Choroid plexus epithelial cell (primary cell): ENCODE measurements around the gene CA5B.
"Not testable (repeated sequence)": the region's sequence is repeated elsewhere in the genome, so short reads cannot be mapped to it uniquely, and the experiment has no call there.

ENCODE experiments used
- DNase-seq: peaks from one replicate; pipeline ENCODE4 v3.0.0-alpha.2; 2010; ENCODE audit warnings: low read depth
- H3K4me3 ChIP-seq: 2 replicates; pipeline ENCODE4 v1.5.1; 2011; ENCODE audit warnings: low read depth, mild to moderate bottlenecking, control low read depth, low read length, moderate library complexity
- CTCF ChIP-seq: conservative IDR thresholded peaks from 2 replicates; pipeline ENCODE4 v1.5.1; 2011; ENCODE audit warnings: low read depth, mild to moderate bottlenecking, control low read depth, inconsistent platforms, low read length, moderate library complexity

The CA5B gene

GRCh38 chrX:15816438-15816809 is 78.4 kb downstream of the CA5B start:
- no peak overlapping the region for H3K4me3 ChIP-seq
- no peak for TF ChIP-seq CTCF
- DNase-seq = no peak

GRCh38 chrX:15816886-15817285 is 78.8 kb downstream of the CA5B start:
- no peak overlapping the region for H3K4me3 ChIP-seq
- TF ChIP-seq CTCF = no peak
- no peak for DNase-seq

DNA sequence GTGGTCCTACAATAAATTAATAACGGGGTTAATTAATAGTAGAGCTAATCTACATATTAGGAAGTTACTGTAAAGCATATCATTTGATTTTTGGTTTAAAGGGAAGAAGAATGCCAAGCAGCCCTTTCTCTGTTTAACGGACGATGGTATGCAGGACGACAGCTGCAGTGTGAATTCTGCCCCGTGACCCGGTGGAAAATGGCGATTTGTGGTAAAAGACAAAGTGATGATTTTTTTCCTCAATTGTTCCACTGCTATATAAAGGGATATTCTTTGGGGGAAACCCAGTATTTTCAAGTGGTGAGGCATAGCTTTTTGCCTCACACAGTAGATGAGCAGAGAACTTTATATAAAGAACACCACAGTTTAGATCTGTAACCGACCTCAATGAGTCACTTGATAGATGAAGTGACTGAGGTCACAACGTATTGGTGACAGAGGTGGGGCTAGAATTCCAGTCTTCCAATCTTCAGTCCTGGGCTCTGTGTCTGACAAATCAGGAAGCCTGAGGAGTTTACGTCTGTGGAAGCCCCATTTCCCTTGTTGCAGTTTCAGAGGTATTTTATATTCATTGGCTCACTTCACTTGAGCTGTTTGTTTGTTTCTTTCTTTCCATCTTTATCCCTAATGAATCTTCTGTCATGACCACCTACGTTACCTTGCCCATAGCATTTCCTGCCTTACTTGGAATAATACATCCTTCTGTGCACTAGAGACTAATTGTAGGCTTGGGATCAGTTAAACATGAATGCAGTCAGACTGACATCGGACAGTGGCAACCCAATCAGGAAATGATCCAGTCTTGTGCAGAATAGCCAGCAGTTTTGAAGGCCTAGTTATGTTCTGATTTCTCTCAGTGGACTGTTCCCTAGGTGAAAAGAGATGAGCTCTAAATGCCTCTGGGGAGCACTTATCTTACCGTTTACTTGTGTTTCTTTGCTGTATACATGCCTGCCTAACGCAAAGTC is 82.3 kb downstream of the CA5B start:
- no peak for TF ChIP-seq CTCF
- no peak for DNase-seq
- no peak overlapping the region for H3K4me3 ChIP-seq

GRCh38 chrX:15822922-15823321 is 84.9 kb downstream of the CA5B start:
- H3K4me3 ChIP-seq = no peak overlapping the region
- DNase-seq = no peak
- no peak for TF ChIP-seq CTCF

DNA sequence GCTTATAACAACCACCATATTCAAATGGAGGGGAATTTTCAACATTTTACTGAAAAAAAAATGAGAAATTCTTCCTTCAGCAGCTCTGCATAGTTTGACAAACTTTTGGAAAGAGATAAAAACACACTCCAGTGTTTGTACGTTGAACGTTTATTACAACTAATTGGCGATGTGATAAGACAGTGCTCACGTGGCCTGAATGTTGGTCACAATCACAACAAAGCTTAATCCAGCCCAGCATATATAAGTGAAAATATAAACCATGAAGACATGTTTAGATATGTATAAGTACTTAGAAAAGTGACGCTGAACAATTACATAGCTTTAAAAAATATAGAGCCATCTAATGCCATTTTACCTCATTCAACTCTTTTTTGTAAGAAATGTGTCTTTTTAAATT is 87.9 kb downstream of the CA5B start:
- no peak for DNase-seq
- TF ChIP-seq CTCF = no peak
- no peak overlapping the region for H3K4me3 ChIP-seq

DNA sequence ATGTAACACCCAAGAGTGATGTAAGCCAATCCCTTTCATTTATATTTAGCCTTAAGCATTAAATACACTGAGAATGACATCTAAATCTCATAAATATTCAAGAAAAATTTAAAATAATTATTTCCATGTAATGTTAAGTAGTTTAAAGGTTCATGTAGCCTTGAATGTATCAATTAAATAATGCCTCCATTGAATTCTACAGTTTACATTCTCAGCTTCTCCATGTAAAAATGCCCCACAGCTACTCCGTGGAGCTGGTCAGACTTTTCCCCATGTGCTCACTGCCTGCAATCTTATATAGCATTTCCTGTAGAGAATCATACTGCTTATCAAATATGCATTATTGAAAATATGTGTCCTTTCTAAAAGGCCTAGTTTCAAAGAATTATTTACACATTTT is 91.1 kb downstream of the CA5B start:
- DNase-seq = no peak
- TF ChIP-seq CTCF = no peak
- H3K4me3 ChIP-seq = no peak overlapping the region

- not testable (repeated sequence) for H3K4me3 ChIP-seq, DNase-seq
Observed at GRCh38 chrX:15831347-15831746, 93.3 kb downstream of the CA5B start.
